IPS-20b (cell line): ENCODE data around the gene KIF26A.

Source experiments
- H3K27ac ChIP-seq: one replicate; pipeline ENCODE4 v1.5.1; 2013; ENCODE audit warnings: low read length
- H3K27me3 ChIP-seq: 2 replicates; pipeline ENCODE4 v1.6.1; 2013; ENCODE audit warnings: mild to moderate bottlenecking, low read length, inconsistent platforms; ENCODE audit not compliant: insufficient read depth
- H3K36me3 ChIP-seq: 2 replicates; pipeline ENCODE4 v1.6.1; 2013; ENCODE audit warnings: low read depth, mild to moderate bottlenecking, inconsistent platforms, low read length, moderate library complexity; ENCODE audit not compliant: insufficient read depth
- H3K4me1 ChIP-seq: 2 replicates; pipeline ENCODE4 v1.6.1; 2013; ENCODE audit warnings: mild to moderate bottlenecking, control low read depth, inconsistent platforms, low read length, moderate library complexity; ENCODE audit not compliant: insufficient read depth
- H3K4me3 ChIP-seq: 2 replicates; pipeline ENCODE4 v1.5.1; 2013; ENCODE audit warnings: mild to moderate bottlenecking, low read length, inconsistent platforms
- H3K9ac ChIP-seq: 2 replicates; pipeline ENCODE4 v1.6.1; 2013; ENCODE audit warnings: low read depth, mild to moderate bottlenecking, inconsistent platforms, low read length, moderate library complexity
- H3K9me3 ChIP-seq: 2 replicates; pipeline ENCODE4 v1.6.1; 2013; ENCODE audit warnings: mild to moderate bottlenecking, low read depth, low read length, inconsistent platforms; ENCODE audit not compliant: insufficient read depth

KIF26A gene

GRCh38 chr14:104103446-104104075, 34.8 kb upstream of the KIF26A start:
- Histone ChIP-seq H3K4me1 (no peaks in the 10 kb centered on the region), H3K9me3 (no peaks in the 10 kb centered on the region), H3K36me3 (no peaks in the 10 kb centered on the region), H3K27ac (no peak overlapping the region), H3K4me3 (no peak overlapping the region), H3K9ac (no peak overlapping the region), H3K27me3 (no peaks in the 10 kb centered on the region)

DNA sequence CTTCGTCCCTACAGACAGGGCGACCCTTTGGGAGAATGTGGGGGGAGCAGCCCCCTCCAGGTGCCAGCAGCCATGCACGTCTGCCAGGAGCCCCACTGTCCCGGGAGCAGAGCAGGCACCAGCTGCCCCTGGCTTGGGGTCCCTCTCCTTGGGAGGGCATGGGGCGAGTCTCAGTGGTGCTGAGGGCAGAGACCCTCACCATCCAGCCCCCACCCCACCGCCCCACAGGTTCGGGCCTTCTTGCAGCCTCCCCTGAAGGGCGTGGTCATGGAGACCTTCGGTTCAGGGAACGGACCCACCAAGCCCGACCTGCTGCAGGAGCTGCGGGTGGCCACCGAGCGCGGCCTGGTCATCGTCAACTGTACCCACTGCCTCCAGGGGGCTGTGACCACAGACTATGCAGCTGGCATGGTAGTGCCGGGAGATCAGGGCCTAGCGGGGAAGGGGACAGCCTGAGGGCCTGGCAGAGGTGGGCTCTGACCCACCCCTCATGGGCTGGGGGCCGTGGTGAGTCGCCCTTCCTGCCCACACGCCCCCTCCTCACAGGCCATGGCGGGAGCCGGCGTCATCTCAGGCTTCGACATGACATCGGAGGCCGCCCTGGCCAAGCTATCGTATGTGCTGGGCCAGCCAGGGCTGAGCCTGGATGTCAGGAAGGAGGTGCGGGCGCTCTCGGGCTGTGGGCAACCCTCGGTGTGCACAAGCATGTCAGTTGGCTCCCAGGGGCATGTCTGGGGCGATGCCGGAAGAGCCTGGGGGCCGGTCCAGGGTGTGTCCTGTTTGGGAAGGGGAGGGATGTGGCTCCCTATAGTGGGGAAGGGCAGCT, 34.1 kb upstream of the KIF26A start:
- Histone ChIP-seq H3K9ac (no peak overlapping the region), H3K27me3 (no peaks in the 10 kb centered on the region), H3K4me3 (no peak overlapping the region), H3K27ac (no peak overlapping the region), H3K4me1 (no peaks in the 10 kb centered on the region), H3K9me3 (no peaks in the 10 kb centered on the region), H3K36me3 (no peaks in the 10 kb centered on the region)

GRCh38 chr14:104105071-104105821, 33.1 kb upstream of the KIF26A start:
- Histone ChIP-seq H3K4me3 (no peak overlapping the region), H3K9me3 (no peaks in the 10 kb centered on the region), H3K4me1 (no peaks in the 10 kb centered on the region), H3K27me3 (no peaks in the 10 kb centered on the region), H3K9ac (no peak overlapping the region), H3K27ac (no peak overlapping the region), H3K36me3 (no peaks in the 10 kb centered on the region)

DNA sequence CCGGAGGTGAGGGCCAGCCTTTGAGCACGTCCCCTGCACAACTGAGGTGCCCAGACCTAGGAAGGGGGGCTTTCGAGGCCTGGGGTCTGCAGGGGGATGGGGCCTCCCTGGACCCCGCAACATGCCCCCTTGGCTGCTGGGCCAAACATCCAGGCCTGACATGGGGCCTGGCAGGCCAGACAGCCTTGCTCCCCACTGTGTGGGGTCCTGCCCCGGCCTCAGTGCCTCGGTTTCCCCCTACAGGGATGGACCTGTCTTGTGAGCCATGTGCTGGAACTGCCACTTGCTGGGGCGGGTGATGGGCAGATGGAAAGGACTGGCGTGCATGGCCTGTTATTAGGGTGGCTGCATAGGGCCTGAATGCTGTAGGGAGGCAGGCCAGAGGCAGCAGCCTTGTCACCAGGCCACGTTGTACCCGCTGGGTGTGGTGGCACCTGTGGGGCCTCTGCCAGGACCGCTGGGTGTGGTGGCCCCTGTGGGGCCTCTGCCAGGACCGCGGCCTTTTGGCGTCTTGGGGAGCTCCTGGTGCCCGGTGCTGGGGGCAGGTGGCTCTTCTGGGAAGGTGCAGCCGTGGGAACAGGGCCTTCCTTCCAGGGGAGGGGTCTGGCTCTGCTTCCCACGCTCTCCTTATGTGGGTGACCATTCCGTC, 32.4 kb upstream of the KIF26A start:
- H3K9ac ChIP-seq = no peak overlapping the region
- no peaks in the 10 kb centered on the region for H3K36me3 ChIP-seq
- no peaks in the 10 kb centered on the region for H3K27me3 ChIP-seq
- H3K9me3 ChIP-seq = no peaks in the 10 kb centered on the region
- no peaks in the 10 kb centered on the region for H3K4me1 ChIP-seq
- no peak overlapping the region for H3K27ac ChIP-seq
- no peak overlapping the region for H3K4me3 ChIP-seq

- no peaks in the 10 kb centered on the region for H3K36me3 ChIP-seq
- H3K9ac ChIP-seq = no peak overlapping the region
- H3K27ac ChIP-seq = no peak overlapping the region
- no peaks in the 10 kb centered on the region for H3K9me3 ChIP-seq
- no peak overlapping the region for H3K4me3 ChIP-seq
- no peaks in the 10 kb centered on the region for H3K27me3 ChIP-seq
- no peaks in the 10 kb centered on the region for H3K4me1 ChIP-seq
Observed at GRCh38 chr14:104106471-104106991, 31.9 kb upstream of the KIF26A start.

- Histone ChIP-seq H3K36me3 (no peaks in the 10 kb centered on the region), H3K9ac (no peak overlapping the region), H3K9me3 (no peaks in the 10 kb centered on the region), H3K27ac (no peak overlapping the region), H3K27me3 (no peaks in the 10 kb centered on the region), H3K4me3 (no peak overlapping the region), H3K4me1 (no peaks in the 10 kb centered on the region)
Observed at GRCh38 chr14:104107101-104107581, 31.2 kb upstream of the KIF26A start.

DNA sequence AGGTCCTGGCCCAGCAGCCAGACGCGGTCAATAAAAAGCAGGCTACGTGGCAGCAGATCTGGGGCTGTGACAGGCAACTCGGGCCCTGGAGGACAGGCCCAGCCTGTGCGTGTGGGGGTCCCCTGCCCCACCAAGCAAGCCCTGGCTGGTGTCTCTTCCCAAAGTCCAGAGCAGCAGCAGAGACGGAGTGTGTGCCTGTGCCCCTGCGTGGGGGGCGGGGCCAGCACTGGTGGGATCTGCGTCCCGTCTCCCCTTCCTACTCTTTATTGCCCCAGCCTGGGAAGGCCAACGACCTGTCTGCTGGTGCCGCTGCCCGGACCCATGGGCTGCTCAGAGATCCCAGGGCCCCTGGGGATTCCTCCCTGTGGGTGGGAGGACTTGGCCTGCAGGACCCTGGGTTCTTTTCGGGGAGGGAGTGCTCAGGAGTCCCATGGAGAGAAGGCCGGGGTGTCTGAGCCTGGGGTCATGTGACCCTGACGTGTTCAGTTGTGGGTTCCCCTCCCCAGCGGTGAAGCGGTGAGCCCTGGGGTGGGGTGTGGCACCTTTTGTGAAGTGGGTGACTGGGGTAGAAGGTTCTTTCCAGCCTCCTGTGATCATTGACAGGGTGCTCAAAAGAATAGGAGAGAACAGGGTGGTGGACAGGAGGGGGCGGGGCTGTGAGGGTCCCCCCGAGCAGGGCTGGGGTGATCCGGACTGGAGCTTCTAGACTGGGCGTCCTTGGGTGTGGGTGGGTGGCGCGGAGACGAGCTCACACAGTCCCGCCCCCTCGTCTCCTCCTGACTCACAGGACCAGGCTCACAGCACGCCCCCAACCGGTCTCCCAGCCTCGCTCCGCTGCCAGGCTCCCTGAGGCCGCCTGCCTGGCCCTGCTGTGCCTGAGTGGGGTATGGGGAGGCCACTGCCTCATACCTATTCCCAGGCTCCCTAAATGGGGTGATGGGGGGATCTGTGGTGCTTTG, 30.5 kb upstream of the KIF26A start:
- Histone ChIP-seq H3K27ac (no peak overlapping the region), H3K36me3 (no peaks in the 10 kb centered on the region), H3K4me1 (no peaks in the 10 kb centered on the region), H3K9ac (no peak overlapping the region), H3K27me3 (no peaks in the 10 kb centered on the region), H3K4me3 (no peak overlapping the region), H3K9me3 (no peaks in the 10 kb centered on the region)

DNA sequence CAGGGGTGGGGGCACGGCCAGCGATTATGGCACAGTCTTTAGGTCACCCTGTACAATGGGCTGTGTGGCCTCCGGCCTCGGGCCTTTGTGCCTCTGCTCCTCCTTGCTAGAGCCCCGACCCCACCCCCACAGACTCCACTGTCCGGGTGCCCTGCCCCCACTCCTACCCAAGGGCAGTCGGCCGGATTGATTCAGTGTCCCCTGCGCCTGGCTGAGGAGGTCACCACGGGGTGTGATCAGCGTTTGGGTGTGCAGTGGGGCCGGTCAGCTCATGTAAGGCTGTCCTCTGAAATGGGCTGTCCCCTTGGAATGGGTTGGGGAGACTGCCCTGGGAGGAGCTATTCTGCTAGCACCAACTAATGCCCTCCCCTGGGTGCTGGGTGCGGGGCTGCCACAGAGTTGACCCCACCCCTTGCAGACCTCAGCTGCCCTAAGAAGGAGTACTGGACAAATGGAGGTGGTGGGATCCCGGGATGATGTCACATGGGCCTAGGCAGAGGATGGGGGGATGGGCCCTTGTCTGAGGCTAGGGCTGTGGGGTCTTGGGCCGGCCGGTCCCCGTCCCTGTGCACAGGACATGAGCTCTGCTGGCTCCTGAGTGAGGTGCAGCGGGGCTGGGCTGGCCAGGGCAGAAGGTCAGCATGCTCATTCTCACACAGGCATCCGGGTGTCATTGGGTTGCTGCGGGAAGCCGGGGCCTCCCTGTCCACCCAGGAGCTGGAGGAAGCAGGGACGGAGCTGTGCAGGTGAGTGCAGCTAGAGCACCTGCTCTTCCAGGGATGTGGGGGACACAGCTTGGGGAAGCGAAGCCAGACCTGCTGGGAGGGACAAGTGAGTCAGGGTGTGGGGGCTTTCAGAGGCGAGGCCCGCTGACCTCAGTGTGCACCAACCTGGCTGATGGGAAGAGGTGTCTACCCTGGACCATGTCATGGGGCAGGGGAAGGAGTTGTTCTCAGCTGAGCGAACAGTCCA, 29.5 kb upstream of the KIF26A start:
- no peak overlapping the region for H3K27ac ChIP-seq
- no peaks in the 10 kb centered on the region for H3K36me3 ChIP-seq
- no peak overlapping the region for H3K4me3 ChIP-seq

DNA sequence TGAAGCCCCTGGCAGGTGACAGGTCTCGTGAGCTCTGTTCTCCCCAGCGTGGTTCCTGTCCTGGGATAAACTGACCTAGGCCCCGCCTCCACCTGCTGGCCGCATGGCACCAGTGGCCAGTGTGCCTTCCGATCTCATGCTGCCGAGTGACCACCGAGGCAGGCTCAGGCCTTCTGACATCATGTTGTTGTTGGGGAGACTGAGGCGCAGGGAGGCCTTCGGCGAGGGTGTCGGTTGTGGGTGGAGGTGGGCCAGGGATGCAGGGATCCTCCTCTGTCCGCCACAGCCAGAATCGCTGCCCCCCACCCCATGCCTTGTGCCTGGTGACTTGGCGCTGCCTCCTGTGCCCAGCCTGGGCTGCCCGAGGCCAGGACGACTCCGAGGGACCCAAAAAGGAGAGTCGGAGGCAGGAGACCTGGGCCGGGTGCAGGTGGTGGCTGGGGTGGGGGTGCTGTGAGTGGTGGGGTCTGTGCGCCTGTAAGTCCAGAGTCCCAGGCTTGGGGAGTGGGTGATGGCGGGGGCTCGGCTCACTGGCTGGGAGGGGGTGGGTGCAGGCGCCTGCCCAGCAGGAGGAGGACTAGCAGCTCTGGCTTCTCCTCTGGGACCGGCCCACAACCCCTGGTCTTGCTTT, 28.5 kb upstream of the KIF26A start:
- no peak overlapping the region for H3K27ac ChIP-seq
- no peaks in the 10 kb centered on the region for H3K9me3 ChIP-seq
- H3K4me1 ChIP-seq = no peaks in the 10 kb centered on the region
- H3K36me3 ChIP-seq = no peaks in the 10 kb centered on the region
- H3K9ac ChIP-seq = no peak overlapping the region
- no peak overlapping the region for H3K4me3 ChIP-seq
- peaks cover 7% of the 10 kb centered on the region for H3K27me3 ChIP-seq

More for the DNA sequence above, 29.5 kb upstream of the KIF26A start:
- Histone ChIP-seq H3K27me3 (no peaks in the 10 kb centered on the region), H3K9me3 (no peaks in the 10 kb centered on the region), H3K4me1 (no peaks in the 10 kb centered on the region), H3K9ac (no peak overlapping the region)
